Hematopoietic multipotent progenitor cell treated with erythropoietin and hydrocortisone succinate and interleukin-3 and kit ligand, for 8 days (in vitro differentiated cells): ENCODE results near the gene TUBB6.

Experiments
- DNase-seq: peaks from one replicate; pipeline ENCODE4 v3.0.0-alpha.2; 2015

The TUBB6 gene

GRCh38 chr18:12291690-12292089 lies 16.4 kb upstream of the TUBB6 start:
- no peak for DNase-seq

- DNase-seq, result no peak
Observed at GRCh38 chr18:12293831-12294230, 14.2 kb upstream of the TUBB6 start.

- DNase-seq, result no peak
Observed at GRCh38 chr18:12295389-12296086, 12.5 kb upstream of the TUBB6 start.

- DNase-seq, result no peak
Observed at GRCh38 chr18:12296087-12296403, 12.0 kb upstream of the TUBB6 start.

- DNase-seq, result no peak
Observed at GRCh38 chr18:12296457-12296856, 11.6 kb upstream of the TUBB6 start.

- no peak for DNase-seq
Observed at GRCh38 chr18:12299862-12300261, 8.2 kb upstream of the TUBB6 start.

GRCh38 chr18:12301263-12302005 lies 6.6 kb upstream of the TUBB6 start:
- no peak for DNase-seq

GRCh38 chr18:12302391-12303147 lies 5.5 kb upstream of the TUBB6 start:
- peak; percentile 96 for DNase-seq

- no peak for DNase-seq
Observed at GRCh38 chr18:12304351-12305210, 3.5 kb upstream of the TUBB6 start.

GRCh38 chr18:12305211-12305610 lies 2.8 kb upstream of the TUBB6 start:
- no peak for DNase-seq

GRCh38 chr18:12305930-12306629 lies 2.0 kb upstream of the TUBB6 start:
- DNase-seq, result peak; percentile 72

- DNase-seq, result peak; percentile 53
Observed at GRCh38 chr18:12306752-12307700, 1.0 kb upstream of the TUBB6 start.

GRCh38 chr18:12308386-12309100 lies 502 bp downstream of the TUBB6 start:
- peak; percentile 75 for DNase-seq

- DNase-seq, result no peak
Observed at GRCh38 chr18:12309683-12310198, 1.7 kb downstream of the TUBB6 start.

GRCh38 chr18:12310762-12311161 lies 2.7 kb downstream of the TUBB6 start:
- no peak for DNase-seq

GRCh38 chr18:12312976-12313375 lies 4.9 kb downstream of the TUBB6 start:
- DNase-seq, result no peak

GRCh38 chr18:12313530-12314245 lies 5.6 kb downstream of the TUBB6 start:
- no peak for DNase-seq

GRCh38 chr18:12314591-12315305 lies 6.7 kb downstream of the TUBB6 start:
- no peak for DNase-seq

- peak; percentile 88 for DNase-seq
Observed at GRCh38 chr18:12315490-12315889, 7.4 kb downstream of the TUBB6 start.
